Measurements from ENCODE around the gene KRTAP5-3. TPM values are rescaled to one million over a fixed set of nuclear protein-coding genes. Genes with fewer than 3 reads are reported as not detected.

KRTAP5-3 gene
- total and polyA plus RNA-seq, 2 of the 13 experiments (the other 11 are each of a cell fraction or from before 2014, with no cell fraction given): not detected

GRCh38 chr11:1652771-1653540 lies 44.7 kb upstream of the KRTAP5-3 start (continued):
- TF ChIP-seq ZXDC (CRISPR knock-in tag; IDR thresholded peaks at IDR 0.05) (no peak; the same call in 1 of the 2 replicates), MNT (IDR thresholded peaks at IDR 0.05) (no peak), FOXO4 (CRISPR knock-in tag; conservative IDR thresholded peaks at IDR 0.05) (no peak), ZNF20 (CRISPR knock-in tag; IDR thresholded peaks at IDR 0.05) (no peak), DZIP1 (CRISPR knock-in tag; IDR thresholded peaks at IDR 0.05) (no peak), IKZF1 (IDR thresholded peaks at IDR 0.05) (no peak), ZNF792 (CRISPR knock-in tag; IDR thresholded peaks at IDR 0.05) (no peak), U2AF2 (IDR thresholded peaks at IDR 0.05; ENCODE audit: low read depth, low read length) (no peak), SYNCRIP (IDR thresholded peaks at IDR 0.05; ENCODE audit: insufficient read depth, low read depth, low read length) (no peak), NPAS2 (CRISPR knock-in tag; IDR thresholded peaks at IDR 0.05; ENCODE audit: borderline replicate concordance) (no peak), ZFY (CRISPR knock-in tag; IDR thresholded peaks at IDR 0.05) (peak; percentile 49), NFIC (IDR thresholded peaks at IDR 0.05; ENCODE audit: low read length) (no peak), ZNF83 (CRISPR knock-in tag; IDR thresholded peaks at IDR 0.05; ENCODE audit: borderline replicate concordance) (peak; percentile 79; the same call in 1 of the 2 replicates), ARNTL (CRISPR knock-in tag; IDR thresholded peaks at IDR 0.05) (no peak), ZBTB1 (CRISPR knock-in tag; IDR thresholded peaks at IDR 0.05; ENCODE audit: borderline replicate concordance) (no peak), ZBTB25 (CRISPR knock-in tag; IDR thresholded peaks at IDR 0.05) (no peak), SMYD3 (CRISPR knock-in tag; IDR thresholded peaks at IDR 0.05) (no peak), ZUFSP (CRISPR knock-in tag; IDR thresholded peaks at IDR 0.05; ENCODE audit: borderline replicate concordance) (no peak), HCFC1 (IDR thresholded peaks at IDR 0.05; ENCODE audit: low read depth, low read length) (no peak)
